ENCODE measurements around the gene ANKRD62. TPM values are rescaled to one million over a fixed set of nuclear protein-coding genes. Genes with fewer than 3 reads are reported as not detected.
A peak's percentile ranks its signal among the peaks of the same experiment; 100 is the strongest.

Gene ANKRD62
- not detected in 2 replicates for total RNA-seq (2021)
- percentile 7 among the genes with signal in this experiment for Bru-seq, nascent RNA
- BruChase-seq, experiment 1, labeled RNA remaining after a 2-hour chase = percentile 8 among the genes with signal in this experiment
- not detected for BruChase-seq, experiment 2, labeled RNA remaining after a 6-hour chase
- long read RNA-seq = 0 reads

- intact Hi-C loops (cut with micrococcal nuclease; ENCODE audit: unreplicated experiment) = no loop called here
- Histone ChIP-seq H3K27ac (ENCODE audit: low read depth, low read length, poor library complexity, severe bottlenecking) (no peak within 1 kb of the TSS), H3K9me3 (ENCODE audit: low read depth, low read length, poor library complexity, severe bottlenecking) (no peaks in the 10 kb centered on the region), H3K27me3 (replicated peaks; ENCODE audit: insufficient read depth, low read depth, low read length, poor library complexity) (peaks cover 16% of the 10 kb centered on the region), H3K4me3 (ENCODE audit: low read depth, low read length, poor library complexity, severe bottlenecking) (no peak within 1 kb of the TSS), H3K4me1 (ENCODE audit: insufficient read depth, low read length, poor library complexity, severe bottlenecking) (no peaks in the 10 kb centered on the region), H3K36me3 (ENCODE audit: insufficient read depth, low read length, poor library complexity, severe bottlenecking) (no peaks in the 10 kb centered on the region)
- ChIA-PET CTCF (no interaction called here), POLR2A (ENCODE audit: low non-redundant PET) (no interaction called here)
- no peak for DNase-seq (ENCODE audit: low spot score)
- BruUV-seq (replicated peaks) = no TSS peak
- TF ChIP-seq EZH2 (IDR thresholded peaks at IDR 0.05; ENCODE audit: borderline replicate concordance, low read depth, low read length, poor library complexity, severe bottlenecking) = no peak
- no peak for TF ChIP-seq CTCF (conservative IDR thresholded peaks at IDR 0.05; ENCODE audit: low read depth, low read length)
Observed at GRCh38 chr18:12093520-12094257, at the start of gene ANKRD62. TSS of gene ANKRD62 (plus strand) at chr18:12093843. CDS start at chr18:12094018, 175 bp downstream.

- H3K27ac ChIP-seq (ENCODE audit: low read depth, low read length, poor library complexity, severe bottlenecking) = no peak overlapping the region
- POLR2A ChIA-PET (ENCODE audit: low non-redundant PET) = no interaction called here
- H3K36me3 ChIP-seq (ENCODE audit: insufficient read depth, low read length, poor library complexity, severe bottlenecking) = no peaks in the 10 kb centered on the region
- no peaks in the 10 kb centered on the region for H3K27me3 ChIP-seq (replicated peaks; ENCODE audit: insufficient read depth, low read depth, low read length, poor library complexity)
- no peak overlapping the region for H3K4me3 ChIP-seq (ENCODE audit: low read depth, low read length, poor library complexity, severe bottlenecking)
- no peak for DNase-seq (ENCODE audit: low spot score)
- H3K9me3 ChIP-seq (ENCODE audit: low read depth, low read length, poor library complexity, severe bottlenecking) = no peaks in the 10 kb centered on the region
- TF ChIP-seq EZH2 (IDR thresholded peaks at IDR 0.05; ENCODE audit: borderline replicate concordance, low read depth, low read length, poor library complexity, severe bottlenecking) (no peak), CTCF (conservative IDR thresholded peaks at IDR 0.05; ENCODE audit: low read depth, low read length) (no peak)
- BruUV-seq (replicated peaks) = no TSS peak
- CTCF ChIA-PET = no interaction called here
- intact Hi-C loops (cut with micrococcal nuclease; ENCODE audit: unreplicated experiment) = no loop called here
- H3K4me1 ChIP-seq (ENCODE audit: insufficient read depth, low read length, poor library complexity, severe bottlenecking) = no peaks in the 10 kb centered on the region
Observed at GRCh38 chr18:12044591-12044990, 49.1 kb upstream of the ANKRD62 start.

- no peak for TF ChIP-seq CTCF (conservative IDR thresholded peaks at IDR 0.05; ENCODE audit: low read depth, low read length)
- TF ChIP-seq EZH2 (IDR thresholded peaks at IDR 0.05; ENCODE audit: borderline replicate concordance, low read depth, low read length, poor library complexity, severe bottlenecking) = no peak
- no peaks in the 10 kb centered on the region for H3K4me1 ChIP-seq (ENCODE audit: insufficient read depth, low read length, poor library complexity, severe bottlenecking)
- ChIA-PET POLR2A (ENCODE audit: low non-redundant PET) (no interaction called here), CTCF (no interaction called here)
- no peaks in the 10 kb centered on the region for H3K36me3 ChIP-seq (ENCODE audit: insufficient read depth, low read length, poor library complexity, severe bottlenecking)
- no TSS peak for BruUV-seq (replicated peaks)
- no peaks in the 10 kb centered on the region for H3K27me3 ChIP-seq (replicated peaks; ENCODE audit: insufficient read depth, low read depth, low read length, poor library complexity)
- H3K27ac ChIP-seq (ENCODE audit: low read depth, low read length, poor library complexity, severe bottlenecking) = no peak overlapping the region
- no peaks in the 10 kb centered on the region for H3K9me3 ChIP-seq (ENCODE audit: low read depth, low read length, poor library complexity, severe bottlenecking)
- intact Hi-C loops (cut with micrococcal nuclease; ENCODE audit: unreplicated experiment) = no loop called here
- no peak overlapping the region for H3K4me3 ChIP-seq (ENCODE audit: low read depth, low read length, poor library complexity, severe bottlenecking)
- no peak for DNase-seq (ENCODE audit: low spot score)
Observed at GRCh38 chr18:12046046-12046750, 47.4 kb upstream of the ANKRD62 start.
